ENCODE results near the gene GNPTG. TPM values are rescaled to one million over a fixed set of nuclear protein-coding genes. Genes with fewer than 3 reads are reported as not detected.

The GNPTG gene
- total RNA-seq, 1 donor from 2014 or later: 11.8 TPM

- Histone ChIP-seq H3K27me3 (no peaks in the 10 kb centered on the region), H3K9ac (peak overlapping the region; percentile 100), H4K20me1 (ENCODE audit: low read depth) (peaks cover 76% of the 10 kb centered on the region), H3K9me3 (ENCODE audit: low read depth) (no peaks in the 10 kb centered on the region), H3K36me3 (no peaks in the 10 kb centered on the region), H3K27ac (no peak overlapping the region), H2AFZ (replicated peaks) (no peak overlapping the region), H3K79me2 (ENCODE audit: low read depth) (peaks cover 77% of the 10 kb centered on the region), H3K4me1 (peaks cover 11% of the 10 kb centered on the region), H3K4me3 (no peak overlapping the region), H3K4me2 (peak overlapping the region; percentile 100), H3F3A (ENCODE audit: low read depth) (peaks cover 8% of the 10 kb centered on the region)
- peaks cover 20% of the 10 kb centered on the region for H3K36me3 Mint-ChIP-seq
- no peak overlapping the region for H3K27ac Mint-ChIP-seq
- H3K27me3 Mint-ChIP-seq (ENCODE audit: insufficient read depth, low read depth): peaks cover 6% of the 10 kb centered on the region
- no peak for DNase-seq (ENCODE audit: low spot score)
- H3K4me1 Mint-ChIP-seq: peaks cover 18% of the 10 kb centered on the region
- TF ChIP-seq CTCF (IDR thresholded peaks at IDR 0.05): no peak
- TF ChIP-seq EZH2 (IDR thresholded peaks at IDR 0.05): no peak
- TF ChIP-seq EZH2phosphoT487 (IDR thresholded peaks at IDR 0.05): no peak
- H3K9me3 Mint-ChIP-seq: no peaks in the 10 kb centered on the region
- H3K4me3 Mint-ChIP-seq: peak overlapping the region; percentile 71
Measured at GRCh38 chr16:1312467-1312816, 39.3 kb upstream of the GNPTG start.

GRCh38 chr16:1312903-1313302 lies 38.8 kb upstream of the GNPTG start:
- peak overlapping the region; percentile 71 for H3K4me3 Mint-ChIP-seq
- peaks cover 6% of the 10 kb centered on the region for H3K27me3 Mint-ChIP-seq (ENCODE audit: insufficient read depth, low read depth)
- Histone ChIP-seq H3K9me3 (ENCODE audit: low read depth) (no peaks in the 10 kb centered on the region), H3K9ac (no peak overlapping the region), H3K79me2 (ENCODE audit: low read depth) (peaks cover 81% of the 10 kb centered on the region), H3K27me3 (no peaks in the 10 kb centered on the region), H3K27ac (no peak overlapping the region), H3K4me3 (no peak overlapping the region), H2AFZ (replicated peaks) (no peak overlapping the region), H3K4me2 (no peak overlapping the region), H3F3A (ENCODE audit: low read depth) (peaks cover 8% of the 10 kb centered on the region), H4K20me1 (ENCODE audit: low read depth) (peaks cover 80% of the 10 kb centered on the region), H3K4me1 (peaks cover 11% of the 10 kb centered on the region), H3K36me3 (no peaks in the 10 kb centered on the region)
- peaks cover 18% of the 10 kb centered on the region for H3K4me1 Mint-ChIP-seq
- peaks cover 24% of the 10 kb centered on the region for H3K36me3 Mint-ChIP-seq
- no peak overlapping the region for H3K27ac Mint-ChIP-seq
- DNase-seq (ENCODE audit: low spot score): no peak
- TF ChIP-seq EZH2phosphoT487 (IDR thresholded peaks at IDR 0.05) (no peak), EZH2 (IDR thresholded peaks at IDR 0.05) (no peak), CTCF (IDR thresholded peaks at IDR 0.05) (no peak)
- H3K9me3 Mint-ChIP-seq: no peaks in the 10 kb centered on the region

- no peak for DNase-seq (ENCODE audit: low spot score)
- H3F3A ChIP-seq (ENCODE audit: low read depth): no peaks in the 10 kb centered on the region
- H3K4me3 Mint-ChIP-seq: no peak overlapping the region
- H3K9ac ChIP-seq: no peak overlapping the region
- no peak overlapping the region for H2AFZ ChIP-seq (replicated peaks)
- peaks cover 18% of the 10 kb centered on the region for H3K4me1 Mint-ChIP-seq
- peaks cover 90% of the 10 kb centered on the region for H4K20me1 ChIP-seq (ENCODE audit: low read depth)
- H3K36me3 ChIP-seq: no peaks in the 10 kb centered on the region
- no peaks in the 10 kb centered on the region for H3K27me3 ChIP-seq
- H3K79me2 ChIP-seq (ENCODE audit: low read depth): peaks cover 91% of the 10 kb centered on the region
- no peak overlapping the region for H3K4me2 ChIP-seq
- peaks cover 11% of the 10 kb centered on the region for H3K4me1 ChIP-seq
- H3K36me3 Mint-ChIP-seq: peaks cover 28% of the 10 kb centered on the region
- H3K4me3 ChIP-seq: no peak overlapping the region
- H3K27me3 Mint-ChIP-seq (ENCODE audit: insufficient read depth, low read depth): peaks cover 7% of the 10 kb centered on the region
- H3K9me3 ChIP-seq (ENCODE audit: low read depth): no peaks in the 10 kb centered on the region
- H3K27ac Mint-ChIP-seq: no peak overlapping the region
- TF ChIP-seq EZH2phosphoT487 (IDR thresholded peaks at IDR 0.05) (no peak), EZH2 (IDR thresholded peaks at IDR 0.05) (no peak), CTCF (IDR thresholded peaks at IDR 0.05) (no peak)
- H3K9me3 Mint-ChIP-seq: no peaks in the 10 kb centered on the region
- H3K27ac ChIP-seq: no peak overlapping the region
Measured at GRCh38 chr16:1313721-1314369, 37.9 kb upstream of the GNPTG start.
